Transverse colon (tissue), 3 donors: Measurements from ENCODE around the gene TSR3.

Experiments
- CTCF ChIP-seq, 5 experiments: fragments of 200-600 bp in 3 of 5; fragments of 450-650 bp in 2 of 5; sonication (generic) in 3 of 5; IDR thresholded peaks; 1 replicate in 2 of 5; 2 replicates in 3 of 5; pipeline ENCODE4 v1.5.1; 2016 to 2017; ENCODE audit warnings: antibody characterized with exemption in 5 of 5, inconsistent platforms in 3 of 5, mild to moderate bottlenecking in 2 of 5, moderate library complexity in 1 of 5
- POLR2A ChIP-seq: fragments of 450-650 bp; IDR thresholded peaks from one replicate; pipeline ENCODE4 v1.6.1; 2016; ENCODE audit warnings: antibody characterized with exemption, mild to moderate bottlenecking, moderate library complexity

- TF ChIP-seq CTCF (IDR thresholded peaks at IDR 0.05) (no peak), POLR2A (no peak)
These were observed 26.4 kb downstream of the TSR3 start for GRCh38 chr16:1325261-1325660.
